K562 (cell line): ENCODE results near the gene SCAMP5. TPM values are rescaled to one million over a fixed set of nuclear protein-coding genes. Genes with fewer than 3 reads are reported as not detected.

ENCODE experiments used
- ATAC-seq: fragments of 200-7000 bp; cut with Tn5 transposase; 3 replicates; pipeline ENCODE4 v1.9.1; 2020; ENCODE audit warnings: moderate library complexity
- BruUV-seq: library from RNA; stranded (reverse); fragments of 400-500 nt; replicated peaks from 2 replicates; lab custom pipeline; 2021; lab: Mats Ljungman, UMichigan
- CTCF ChIA-PET: fragments of 300-600 bp; formaldehyde crosslinking; extraction: SDS; loops from one replicate; lab custom pipeline; 2021; ENCODE audit warnings: low intra/inter-chr PET ratio; lab: Yijun Ruan, JAX
- POLR2A ChIA-PET: fragments of 300-600, 350-650 bp; sonication (Branson Sonifier 250); formaldehyde crosslinking; extraction: SDS; loops from one replicate; lab custom pipeline; 2021; ENCODE audit warnings: antibody characterized with exemption, inconsistent platforms; lab: Yijun Ruan, JAX
- DNase-seq, 4 experiments: peaks; one replicate each; pipeline versions ENCODE4 v3.0.0 to v3.0.0-alpha.2; 2011 to 2018; ENCODE audit warnings: low spot score in 3 of 4, mixed read lengths in 3 of 4; ENCODE audit errors: extremely low read depth in 1 of 4
- FAIRE-seq: peaks from 2 replicates; lab custom pipeline; 2011; peaks lifted over from hg19 to GRCh38; lab: Jason Lieb, UNC
- H2AFZ ChIP-seq: 2 replicates; pipeline ENCODE4 v1.6.0; 2011; ENCODE audit warnings: low read depth, low read length, control low read depth, inconsistent platforms
- H3K27ac ChIP-seq: fragments of 200-600 bp; 3 replicates; pipeline ENCODE4 v1.8.0; 2011; ENCODE audit warnings: low read depth, mild to moderate bottlenecking, control low read depth, inconsistent platforms, low read length, moderate library complexity, mixed read lengths; ENCODE audit errors: extremely low read depth
- H3K27me3 ChIP-seq, 2 experiments: fragments of 300-600 bp in 1 of 2; 2 replicates in 1 of 2; 3 replicates in 1 of 2; pipeline versions ENCODE4 v1.6.0 to v1.8.0; 2011; ENCODE audit warnings: inconsistent platforms in 2 of 2, low read length in 2 of 2, mild to moderate bottlenecking in 1 of 2, mixed read lengths in 1 of 2, moderate library complexity in 1 of 2; ENCODE audit not compliant: control insufficient read depth in 2 of 2, insufficient read depth in 2 of 2
- H3K36me3 ChIP-seq: fragments of 300-600 bp; 3 replicates; pipeline ENCODE4 v1.8.0; 2011; ENCODE audit warnings: mild to moderate bottlenecking, low read length, inconsistent platforms; ENCODE audit not compliant: control insufficient read depth, insufficient read depth
- H3K4me1 ChIP-seq, 2 experiments: fragments of 200-600 bp in 1 of 2; replicated peaks in 1 of 2; 2 replicates in 1 of 2; 3 replicates in 1 of 2; pipeline versions ENCODE4 v1.5.1 to v1.8.0; 2011; ENCODE audit warnings: inconsistent platforms in 2 of 2, low read length in 2 of 2, mild to moderate bottlenecking in 1 of 2, mixed read lengths in 1 of 2, moderate library complexity in 1 of 2; ENCODE audit not compliant: control insufficient read depth in 2 of 2, insufficient read depth in 2 of 2
- H3K4me2 ChIP-seq: 2 replicates; pipeline ENCODE4 v1.6.1; 2011; ENCODE audit warnings: low read length, control low read depth, inconsistent platforms, mixed read lengths; ENCODE audit not compliant: insufficient read depth
- H3K4me3 ChIP-seq: fragments of 200-600 bp; sonication (generic), shearing (Covaris generic); 2 replicates; pipeline ENCODE4 v1.5.1; 2016; ENCODE audit warnings: control low read depth, inconsistent platforms
- H3K79me2 ChIP-seq: fragments of 200-600 bp; 3 replicates; pipeline ENCODE4 v1.8.0; 2011; ENCODE audit warnings: low read length, inconsistent platforms; ENCODE audit not compliant: control insufficient read depth, insufficient read depth
- H3K9ac ChIP-seq, 2 experiments: 2 replicates each; pipeline versions ENCODE4 v1.6.0 to v1.6.1; 2011; ENCODE audit warnings: low read depth in 2 of 2, low read length in 2 of 2, control low read depth in 1 of 2, inconsistent platforms in 1 of 2, mild to moderate bottlenecking in 1 of 2, mixed read lengths in 1 of 2; ENCODE audit not compliant: insufficient read depth in 1 of 2
- H3K9me1 ChIP-seq: one replicate; pipeline ENCODE4 v1.6.0; 2011; ENCODE audit warnings: inconsistent platforms, mild to moderate bottlenecking, low read length, moderate library complexity; ENCODE audit not compliant: control insufficient read depth, insufficient read depth
- H3K9me3 ChIP-seq: replicated peaks from 2 replicates; pipeline ENCODE4 v1.5.1; 2011; ENCODE audit warnings: low read depth, low read length, inconsistent platforms; ENCODE audit not compliant: control insufficient read depth, insufficient read depth
- H4K20me1 ChIP-seq: replicated peaks from 2 replicates; pipeline ENCODE4 v1.6.1; 2011; ENCODE audit warnings: low read length, inconsistent platforms, mixed read lengths; ENCODE audit not compliant: control insufficient read depth, insufficient read depth
- CBX1 ChIP-seq: sonication (generic); IDR thresholded peaks from 2 replicates; pipeline ENCODE4 v1.6.1; 2016; ENCODE audit warnings: antibody characterized with exemption, low read depth, mild to moderate bottlenecking
- CHD2 ChIP-seq: IDR thresholded peaks from 2 replicates; pipeline ENCODE4 v1.6.1; 2011; ENCODE audit warnings: low read depth, low read length
- E2F1 ChIP-seq: sonication (generic); formaldehyde crosslinking; IDR thresholded peaks from 2 replicates; pipeline ENCODE4 v1.8.1; 2023; ENCODE audit warnings: mild to moderate bottlenecking, missing genetic modification reagents, moderate library complexity
- EWSR1 ChIP-seq: fragments of 450-650 bp; IDR thresholded peaks from 2 replicates; pipeline ENCODE4 v1.6.1; 2018; ENCODE audit warnings: borderline replicate concordance, mild to moderate bottlenecking, low read depth, moderate library complexity; ENCODE audit not compliant: partially characterized antibody
- GTF3C2 ChIP-seq: IDR thresholded peaks from 3 replicates; pipeline ENCODE4 v1.6.1; 2011; ENCODE audit warnings: borderline replicate concordance, mild to moderate bottlenecking, moderate library complexity; ENCODE audit not compliant: insufficient read length; ENCODE audit errors: extremely low read depth
- MTA3 ChIP-seq: fragments of 450-650 bp; formaldehyde crosslinking; IDR thresholded peaks from 2 replicates; pipeline ENCODE4 v1.6.1; 2017; ENCODE audit warnings: mild to moderate bottlenecking, borderline replicate concordance
- NONO ChIP-seq, 2 experiments: fragments of 200-400 bp in 1 of 2; fragments of 450-650 bp in 1 of 2; formaldehyde crosslinking in 1 of 2; IDR thresholded peaks; 2 replicates each; pipeline ENCODE4 v1.6.1; 2017; ENCODE audit warnings: low read depth in 2 of 2, mild to moderate bottlenecking in 2 of 2, moderate library complexity in 2 of 2, low read length in 1 of 2
- NRF1 ChIP-seq, 2 experiments: fragments of 450-650 bp; IDR thresholded peaks in 1 of 2; conservative IDR thresholded peaks in 1 of 2; 2 replicates each; pipeline ENCODE4 v1.6.1; 2014; ENCODE audit warnings: mild to moderate bottlenecking in 2 of 2
- POLR2AphosphoS2 ChIP-seq: IDR thresholded peaks from 2 replicates; pipeline ENCODE4 v1.6.1; 2012; ENCODE audit warnings: low read length, improper control_type of control experiment
- SETDB1 ChIP-seq: IDR thresholded peaks from one replicate; pipeline ENCODE4 v1.6.1; 2012; ENCODE audit warnings: low read length, control low read depth, inconsistent platforms
- SRSF3 ChIP-seq: fragments of 200-400 bp; formaldehyde crosslinking; IDR thresholded peaks from 2 replicates; pipeline ENCODE4 v1.6.1; 2016; ENCODE audit warnings: mild to moderate bottlenecking, low read length, moderate library complexity; ENCODE audit not compliant: insufficient read depth
- THAP7 ChIP-seq: fragments of 250-450 bp; sonication (Bioruptor Pico); IDR thresholded peaks from 2 replicates; pipeline ENCODE4 v1.5.0; 2021
- ZNF316 ChIP-seq: fragments of 450-650 bp; IDR thresholded peaks from 2 replicates; pipeline ENCODE4 v1.6.1; 2016
- ZNF655 ChIP-seq: fragments of 250-450 bp; sonication (Bioruptor Pico); IDR thresholded peaks from 2 replicates; pipeline ENCODE4 v1.5.0; 2021
- WGBS: fragments of 100-300 bp; shearing (Covaris generic); methylation state at CpG from one replicate; pipeline ENCODE4 v1.1.6; 2016; ENCODE audit warnings: low coverage, mixed read lengths; ENCODE audit not compliant: insufficient coverage; ENCODE audit errors: missing lambda C conversion rate; 5-methylcytosine and 5-hydroxymethylcytosine counted together
- in situ Hi-C: fragments of 300-500 bp; cut with MboI; formaldehyde crosslinking; loops from 4 replicates; pipeline ENCODE4 v1.15.0; 2018; ENCODE audit warnings: inconsistent platforms, mixed read lengths
- intact Hi-C: fragments of 100-400 bp; cut with micrococcal nuclease; formaldehyde crosslinking; loops from 2 replicates; pipeline ENCODE4 v1.14.2; 2022
- polyA plus RNA-seq, 8 experiments: library from polyadenylated mRNA; depleted of rRNA in 4 of 8; stranded (reverse) in 5 of 8; unstranded in 3 of 8; fragments of >200 nt; fragmentation: Nextera tagmentation in 2 of 8; fragmentation: Illumina TruSeq in 1 of 8; extraction: Ambion mirVana in 2 of 8; extraction: Trizol in 1 of 8; gene quantifications; 2 replicates each; pipeline versions ENCODE4 v1.2.1 to v1.2.3, GENCODE V29; 2011 to 2014; ENCODE audit warnings: inconsistent platforms in 1 of 8, missing spikeins in 1 of 8
- total RNA-seq, 7 experiments: library from RNA; depleted of rRNA in 6 of 7; stranded (reverse); fragments of >200 nt in 6 of 7; fragmentation: Illumina TruSeq in 2 of 7; extraction: Trizol in 2 of 7; gene quantifications; 2 replicates each; pipeline versions ENCODE4 v1.2.1 to v1.2.3, GENCODE V29; 2011 to 2021; ENCODE audit warnings: low replicate concordance in 1 of 7

Gene SCAMP5
- total and polyA plus RNA-seq, 9 of the 15 experiments (the other 6 are each of a cell fraction or from before 2014, with no cell fraction given), result 0.09 to 0.29 (median 0.19) TPM; not detected in 5

GRCh38 chr15:74956648-74957475 is 38.5 kb upstream of the SCAMP5 start, which contains the start of gene RPP25:
TSS of gene RPP25 (minus strand) at chr15:74956772. CDS start at chr15:74956583, 189 bp downstream.
- peak; percentile 29 for FAIRE-seq
- under 1% methylated on average over 63 of the region's 83 CpGs for WGBS
- peak within 1 kb of the TSS; percentile 68 for H3K27ac ChIP-seq
- TF ChIP-seq MTA3, result peak; percentile 50; the same call in 1 of the 2 replicates
- TF ChIP-seq THAP7 (CRISPR knock-in tag), result no peak
- TF ChIP-seq POLR2AphosphoS2, result no peak
- TF ChIP-seq EWSR1, result no peak
- 0 out of 2 replicates have a peak, but pooled peaks have one; percentile 3 for TF ChIP-seq CHD2
- TF ChIP-seq ZNF316, result no peak
- no peak for TF ChIP-seq E2F1
- TF ChIP-seq SRSF3, result no peak
- TF ChIP-seq SETDB1, result no peak
- TF ChIP-seq NRF1 (conservative IDR thresholded peaks at IDR 0.05 in 1 of 2, IDR thresholded peaks at IDR 0.05 in 1 of 2), result peak; percentile 65 to 66; a peak in 2 of 4 replicates
- TF ChIP-seq NONO (IDR thresholded peaks at IDR 0.05; ENCODE audit: low read depth in 2 of 2, low read length in 1 of 2), result peak in 1 of 2 experiments; percentile 71; a peak in 1 of 4 replicates
- no peak for TF ChIP-seq ZNF655 (CRISPR knock-in tag)
- no peak for TF ChIP-seq GTF3C2
- TF ChIP-seq CBX1, result 0 out of 2 replicates have a peak, but pooled peaks have one; percentile 5

More at GRCh38 chr15:74956648-74957475, 38.5 kb upstream of the SCAMP5 start, which contains the start of gene RPP25:
- H3K4me2 ChIP-seq, result peak within 1 kb of the TSS; percentile 73
- no TSS peak for BruUV-seq
- peaks cover 4% of the 10 kb centered on the region for H3K9me1 ChIP-seq
- ATAC-seq, result peak; percentile 91
- no peaks in the 10 kb centered on the region for H3K36me3 ChIP-seq
- in situ Hi-C loops, result no loop called here
- peaks cover 23 to 33% of the 10 kb centered on the region in 2 experiments for H3K27me3 ChIP-seq
- H3K9ac ChIP-seq, result peak within 1 kb of the TSS; percentile 66 to 91
- ChIA-PET CTCF (interaction anchor here (1.0 kb wide), 1 partner anchor 31 kb away, joined by 3 read pairs; no protein-coding TSS in a partner anchor), POLR2A (interaction anchor here (0.6 to 1.6 kb wide), 7 partner anchors 8 to 253 kb away, joined by 3 to 5 read pairs (median 3); partner anchors contain the start of gene PPCDC)
- H3K4me1 ChIP-seq, result peaks cover 35 to 62% of the 10 kb centered on the region in 2 experiments
- peaks cover 7% of the 10 kb centered on the region; the same call in 1 of the 3 replicates for H3K79me2 ChIP-seq
- no peaks in the 10 kb centered on the region for H3K9me3 ChIP-seq
- peak within 1 kb of the TSS; percentile 52 for H3K4me3 ChIP-seq
- H2AFZ ChIP-seq, result peak within 1 kb of the TSS; percentile 93
- DNase-seq, result peak; percentile 85 to 90 (median 88)
- peaks cover 29% of the 10 kb centered on the region for H4K20me1 ChIP-seq
- intact Hi-C loops, result loop anchor here (10.0 kb wide), 2 partner anchors 248 to 582 kb away; partner anchors contain the start of gene C15orf39
